ENCODE data around the gene JAZF1.

DNA sequence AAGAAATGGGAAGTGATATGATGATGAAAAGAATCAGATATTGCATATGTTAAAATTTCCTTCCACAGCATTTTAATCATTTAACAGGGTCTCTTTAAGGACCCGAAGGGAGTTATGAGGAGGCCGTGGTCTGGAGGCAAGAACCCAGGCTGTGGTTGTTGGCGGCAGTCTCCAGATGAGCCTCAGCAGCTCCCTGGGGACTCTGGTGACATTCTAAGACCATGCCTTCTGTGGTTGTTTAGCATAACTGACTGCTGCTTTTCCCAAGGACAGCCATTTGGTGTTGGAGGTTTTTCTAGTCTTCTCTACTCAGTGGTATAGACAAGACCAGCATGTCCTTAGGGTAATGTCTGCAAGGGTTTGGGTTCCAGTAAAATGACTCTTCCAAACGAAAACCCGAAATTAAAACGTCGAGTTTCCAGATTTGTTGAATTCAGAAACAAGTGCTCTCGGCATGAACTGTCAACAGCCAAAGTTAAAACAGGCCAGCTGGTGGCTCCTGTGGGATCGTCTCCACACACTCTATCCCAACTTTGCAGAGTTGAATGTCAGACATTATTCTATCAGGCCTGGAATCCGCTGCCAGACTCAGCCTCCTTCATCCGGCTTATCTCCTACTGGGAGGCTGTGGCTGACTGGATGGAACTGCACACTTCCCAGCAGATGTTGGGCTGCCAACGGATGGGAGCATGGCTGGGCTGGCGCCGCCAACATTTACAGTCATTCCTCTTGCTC, 257.5 kb downstream of the JAZF1 start:
- no peak for TF ChIP-seq GABPA (IDR thresholded peaks at IDR 0.05; ENCODE audit: low read depth)
- TF ChIP-seq, protein P1, sequence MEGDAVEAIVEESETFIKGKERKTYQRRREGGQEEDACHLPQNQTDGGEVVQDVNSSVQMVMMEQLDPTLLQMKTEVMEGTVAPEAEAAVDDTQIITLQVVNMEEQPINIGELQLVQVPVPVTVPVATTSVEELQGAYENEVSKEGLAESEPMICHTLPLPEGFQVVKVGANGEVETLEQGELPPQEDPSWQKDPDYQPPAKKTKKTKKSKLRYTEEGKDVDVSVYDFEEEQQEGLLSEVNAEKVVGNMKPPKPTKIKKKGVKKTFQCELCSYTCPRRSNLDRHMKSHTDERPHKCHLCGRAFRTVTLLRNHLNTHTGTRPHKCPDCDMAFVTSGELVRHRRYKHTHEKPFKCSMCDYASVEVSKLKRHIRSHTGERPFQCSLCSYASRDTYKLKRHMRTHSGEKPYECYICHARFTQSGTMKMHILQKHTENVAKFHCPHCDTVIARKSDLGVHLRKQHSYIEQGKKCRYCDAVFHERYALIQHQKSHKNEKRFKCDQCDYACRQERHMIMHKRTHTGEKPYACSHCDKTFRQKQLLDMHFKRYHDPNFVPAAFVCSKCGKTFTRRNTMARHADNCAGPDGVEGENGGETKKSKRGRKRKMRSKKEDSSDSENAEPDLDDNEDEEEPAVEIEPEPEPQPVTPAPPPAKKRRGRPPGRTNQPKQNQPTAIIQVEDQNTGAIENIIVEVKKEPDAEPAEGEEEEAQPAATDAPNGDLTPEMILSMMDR (IDR thresholded peaks at IDR 0.05; ENCODE audit: insufficient read depth, low read length) = no peak

Data from HL-60 (cell line).